CD4-positive, alpha-beta T cell (primary cell): Measurements from ENCODE around the gene AMBRA1. TPM values are rescaled to one million over a fixed set of nuclear protein-coding genes. Genes with fewer than 3 reads are reported as not detected.
A peak's percentile ranks its signal among the peaks of the same experiment; 100 is the strongest.

Experiments
- ATAC-seq: fragments of 200-7000 bp; cut with Tn5 transposase; one replicate; pipeline ENCODE4 v1.10.0; 2022; ENCODE audit warnings: mild to moderate bottlenecking; ENCODE audit not compliant: poor library complexity
- CTCF ChIA-PET: fragments of 350-600 bp; sonication (Branson Sonifier 250); formaldehyde crosslinking; loops from one replicate; lab custom pipeline; 2021; ENCODE audit warnings: antibody characterized with exemption, inconsistent platforms; lab: Charles Lee
- POLR2A ChIA-PET: fragments of 350-600 bp; sonication (Branson Sonifier 250); formaldehyde crosslinking; loops from one replicate; lab custom pipeline; 2021; ENCODE audit warnings: antibody characterized with exemption, inconsistent platforms; lab: Charles Lee
- DNase-seq, 14 experiments: peaks; one replicate each; pipeline ENCODE4 v3.0.0-alpha.2; 2013 to 2020; ENCODE audit warnings: mixed read lengths in 2 of 14
- H3K27ac ChIP-seq, 2 donors: one replicate each; pipeline versions ENCODE4 v1.5.1 to v1.7.0; 2013; ENCODE audit warnings: low read length in 2 of 2, low read depth in 1 of 2, mild to moderate bottlenecking in 1 of 2
- H3K27me3 ChIP-seq, 2 experiments: 1 replicate in 1 of 2; 2 replicates in 1 of 2; pipeline versions ENCODE4 v1.6.1 to v1.7.0; 2013; ENCODE audit warnings: low read length in 2 of 2, control low read depth in 1 of 2, mild to moderate bottlenecking in 1 of 2, moderate library complexity in 1 of 2; ENCODE audit not compliant: insufficient read depth in 2 of 2, control insufficient read depth in 1 of 2
- H3K36me3 ChIP-seq: one replicate; pipeline ENCODE4 v1.6.1; 2013; ENCODE audit warnings: low read length, control low read depth; ENCODE audit not compliant: insufficient read depth
- H3K4me1 ChIP-seq: one replicate; pipeline ENCODE4 v1.6.1; 2013; ENCODE audit warnings: low read length, control low read depth; ENCODE audit not compliant: insufficient read depth
- H3K4me3 ChIP-seq: one replicate; pipeline ENCODE4 v1.5.1; 2013; ENCODE audit warnings: mild to moderate bottlenecking, low read length, moderate library complexity
- H3K9me3 ChIP-seq, 2 experiments: 1 replicate in 1 of 2; 2 replicates in 1 of 2; pipeline versions ENCODE4 v1.6.1 to v1.7.0; 2013; ENCODE audit warnings: low read length in 2 of 2, mild to moderate bottlenecking in 2 of 2, control low read depth in 1 of 2, moderate library complexity in 1 of 2; ENCODE audit not compliant: control insufficient read depth in 1 of 2, insufficient read depth in 1 of 2
- H3K27ac Mint-ChIP-seq: one replicate; pipeline ENCODE4 v1.8.0; 2020; ENCODE audit warnings: mixed read lengths
- H3K27me3 Mint-ChIP-seq: one replicate; pipeline ENCODE4 v1.8.0; 2021; ENCODE audit warnings: mixed read lengths
- H3K36me3 Mint-ChIP-seq: one replicate; pipeline ENCODE4 v1.8.0; 2021; ENCODE audit warnings: low read depth, mixed read lengths
- H3K4me1 Mint-ChIP-seq: one replicate; pipeline ENCODE4 v1.8.0; 2021; ENCODE audit warnings: low read depth, mixed read lengths
- H3K4me3 Mint-ChIP-seq: one replicate; pipeline ENCODE4 v1.8.0; 2020; ENCODE audit warnings: mild to moderate bottlenecking, mixed read lengths
- H3K9me3 Mint-ChIP-seq: one replicate; pipeline ENCODE4 v1.8.0; 2020; ENCODE audit warnings: mixed read lengths
- CTCF ChIP-seq: fragments of 200-600 bp; IDR thresholded peaks from one replicate; pipeline ENCODE4 v1.8.0; 2022; ENCODE audit warnings: antibody characterized with exemption, mild to moderate bottlenecking
- intact Hi-C, 2 experiments: fragments of 100-400 bp; cut with DNase I in 1 of 2; cut with micrococcal nuclease in 1 of 2; formaldehyde crosslinking; loops; one replicate each; pipeline versions ENCODE4 v1.15.1 to v1.9.0; 2023 to 2025; cut with DNase I, micrococcal nuclease
- total RNA-seq, 174 experiments: library from RNA in 2 of 174; stranded (reverse) in 2 of 174; gene quantifications; one replicate each; pipeline ENCODE4 v1.2.3 and lab custom pipeline; 2021 to 2026

Gene AMBRA1
- total RNA-seq, 2 experiments from 2014 or later: 29.4 to 31.9 TPM

- intact Hi-C loops: no loop called here
- H3K9me3 ChIP-seq: no peaks in the 10 kb centered on the region
- no peak overlapping the region for H3K4me3 ChIP-seq
- ATAC-seq (no peak), DNase-seq (peak in 1 of 14 experiments; percentile 0)
- H3K4me3 Mint-ChIP-seq: no peak overlapping the region
- no peak overlapping the region for H3K27ac ChIP-seq
- H3K27me3 ChIP-seq: no peaks in the 10 kb centered on the region
- POLR2A ChIA-PET: interaction anchor here (0.5 kb wide), 1 partner anchor 213 kb away, joined by 5 read pairs; no protein-coding TSS in a partner anchor
- no peaks in the 10 kb centered on the region for H3K9me3 Mint-ChIP-seq
- H3K4me1 ChIP-seq: peaks cover 8% of the 10 kb centered on the region
- CTCF ChIA-PET: no interaction called here
- H3K36me3 ChIP-seq: peaks cover 60% of the 10 kb centered on the region
- H3K36me3 Mint-ChIP-seq: peaks cover 84% of the 10 kb centered on the region
- H3K27me3 Mint-ChIP-seq: no peaks in the 10 kb centered on the region
- H3K4me1 Mint-ChIP-seq: peaks cover 23% of the 10 kb centered on the region
- TF ChIP-seq CTCF: no peak
- no peak overlapping the region for H3K27ac Mint-ChIP-seq
These were observed 178.9 kb downstream of the AMBRA1 start for GRCh38 chr11:46414879-46415278.

- no peak overlapping the region for H3K27ac ChIP-seq
- ATAC-seq (peak; percentile 37), DNase-seq (peak in 2 of 14 experiments; percentile 9 to 19)
- peaks cover 8% of the 10 kb centered on the region for H3K4me1 ChIP-seq
- no peaks in the 10 kb centered on the region for H3K27me3 ChIP-seq
- Mint-ChIP-seq H3K9me3 (no peaks in the 10 kb centered on the region), H3K36me3 (peaks cover 88% of the 10 kb centered on the region), H3K27me3 (no peaks in the 10 kb centered on the region), H3K27ac (no peak overlapping the region), H3K4me1 (peaks cover 23% of the 10 kb centered on the region), H3K4me3 (no peak overlapping the region)
- H3K9me3 ChIP-seq: no peaks in the 10 kb centered on the region
- no peak for TF ChIP-seq CTCF
- ChIA-PET POLR2A (interaction anchor here (0.5 kb wide), 1 partner anchor 214 kb away, joined by 5 read pairs; no protein-coding TSS in a partner anchor), CTCF (no interaction called here)
- H3K36me3 ChIP-seq: peaks cover 64% of the 10 kb centered on the region
- intact Hi-C loops: no loop called here
- no peak overlapping the region for H3K4me3 ChIP-seq
These were observed 179.4 kb downstream of the AMBRA1 start for GRCh38 chr11:46414466-46414796.

- peaks cover 8% of the 10 kb centered on the region for H3K4me1 ChIP-seq
- H3K9me3 ChIP-seq: no peaks in the 10 kb centered on the region
- Mint-ChIP-seq H3K9me3 (no peaks in the 10 kb centered on the region), H3K27me3 (no peaks in the 10 kb centered on the region), H3K36me3 (peaks cover 88% of the 10 kb centered on the region), H3K27ac (no peak overlapping the region), H3K4me3 (no peak overlapping the region), H3K4me1 (peaks cover 23% of the 10 kb centered on the region)
- no peak for TF ChIP-seq CTCF
- H3K4me3 ChIP-seq: no peak overlapping the region
- intact Hi-C loops: no loop called here
- H3K36me3 ChIP-seq: peaks cover 63% of the 10 kb centered on the region
- ATAC-seq (peak; percentile 26), DNase-seq (no peak)
- CTCF ChIA-PET: no interaction called here
- H3K27ac ChIP-seq: no peak overlapping the region
- H3K27me3 ChIP-seq: no peaks in the 10 kb centered on the region
- POLR2A ChIA-PET: interaction anchor here (0.5 to 0.6 kb wide), 2 partner anchors 214 to 325 kb away, joined by 4 to 5 read pairs; no protein-coding TSS in a partner anchor
These were observed 179.9 kb downstream of the AMBRA1 start for GRCh38 chr11:46413760-46414465.
